Nephron progenitor cell (in vitro differentiated cells): Measurements from ENCODE around the gene NTM.

Source experiments
- DNase-seq: peaks from one replicate; pipeline ENCODE4 v3.0.0; 2021
- H3K27ac Mint-ChIP-seq: 2 replicates; pipeline ENCODE4 v1.8.0; 2021; ENCODE audit warnings: mild to moderate bottlenecking, moderate library complexity, mixed read lengths
- H3K27me3 Mint-ChIP-seq: 2 replicates; pipeline ENCODE4 v1.8.0; 2021; ENCODE audit warnings: mild to moderate bottlenecking, low read depth, mixed read lengths; ENCODE audit not compliant: poor library complexity
- H3K36me3 Mint-ChIP-seq: 2 replicates; pipeline ENCODE4 v1.8.0; 2021; ENCODE audit warnings: low read depth, mixed read lengths
- H3K4me1 Mint-ChIP-seq: 2 replicates; pipeline ENCODE4 v1.8.0; 2021; ENCODE audit warnings: mixed read lengths
- H3K4me3 Mint-ChIP-seq: 2 replicates; pipeline ENCODE4 v1.8.0; 2021; ENCODE audit warnings: mild to moderate bottlenecking, moderate library complexity, mixed read lengths
- H3K9me3 Mint-ChIP-seq: 2 replicates; pipeline ENCODE4 v1.8.0; 2021; ENCODE audit warnings: mild to moderate bottlenecking, moderate library complexity, mixed read lengths
- TF ChIP-seq, protein P1 (sequence below): fragments of 200-600 bp; sonication (generic); IDR thresholded peaks from 2 replicates; pipeline ENCODE4 v1.5.0; 2021; ENCODE audit warnings: antibody characterized with exemption

The NTM gene

GRCh38 chr11:132231656-132232347, 861.4 kb downstream of the NTM start:
- TF ChIP-seq, protein P1, sequence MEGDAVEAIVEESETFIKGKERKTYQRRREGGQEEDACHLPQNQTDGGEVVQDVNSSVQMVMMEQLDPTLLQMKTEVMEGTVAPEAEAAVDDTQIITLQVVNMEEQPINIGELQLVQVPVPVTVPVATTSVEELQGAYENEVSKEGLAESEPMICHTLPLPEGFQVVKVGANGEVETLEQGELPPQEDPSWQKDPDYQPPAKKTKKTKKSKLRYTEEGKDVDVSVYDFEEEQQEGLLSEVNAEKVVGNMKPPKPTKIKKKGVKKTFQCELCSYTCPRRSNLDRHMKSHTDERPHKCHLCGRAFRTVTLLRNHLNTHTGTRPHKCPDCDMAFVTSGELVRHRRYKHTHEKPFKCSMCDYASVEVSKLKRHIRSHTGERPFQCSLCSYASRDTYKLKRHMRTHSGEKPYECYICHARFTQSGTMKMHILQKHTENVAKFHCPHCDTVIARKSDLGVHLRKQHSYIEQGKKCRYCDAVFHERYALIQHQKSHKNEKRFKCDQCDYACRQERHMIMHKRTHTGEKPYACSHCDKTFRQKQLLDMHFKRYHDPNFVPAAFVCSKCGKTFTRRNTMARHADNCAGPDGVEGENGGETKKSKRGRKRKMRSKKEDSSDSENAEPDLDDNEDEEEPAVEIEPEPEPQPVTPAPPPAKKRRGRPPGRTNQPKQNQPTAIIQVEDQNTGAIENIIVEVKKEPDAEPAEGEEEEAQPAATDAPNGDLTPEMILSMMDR = no peak
- Mint-ChIP-seq H3K27me3 (peaks cover 11% of the 10 kb centered on the region), H3K27ac (no peak overlapping the region), H3K36me3 (no peaks in the 10 kb centered on the region), H3K9me3 (no peaks in the 10 kb centered on the region), H3K4me1 (no peaks in the 10 kb centered on the region), H3K4me3 (no peak overlapping the region)
- no peak for DNase-seq

DNA sequence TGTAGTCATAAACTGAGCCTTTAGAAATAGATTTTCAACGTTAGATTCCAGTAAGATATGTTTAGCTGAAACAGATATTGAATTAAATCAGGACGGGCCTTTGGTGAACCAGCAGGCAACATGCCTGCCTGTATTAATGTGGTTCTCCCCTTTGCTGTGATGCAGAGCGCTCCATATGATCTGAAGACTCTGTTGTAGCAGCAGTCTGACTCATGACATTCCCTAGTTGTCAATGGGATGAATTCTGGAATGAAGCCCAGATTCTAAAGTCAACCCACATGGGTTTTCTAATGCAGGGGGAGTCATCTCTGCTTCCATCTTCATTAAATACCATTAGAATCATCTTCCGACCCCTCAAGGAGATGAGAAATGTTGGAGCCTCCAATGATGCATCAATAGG, 864.5 kb downstream of the NTM start:
- Mint-ChIP-seq H3K27me3 (peaks cover 11% of the 10 kb centered on the region), H3K4me3 (no peak overlapping the region), H3K9me3 (no peaks in the 10 kb centered on the region), H3K27ac (no peak overlapping the region), H3K36me3 (no peaks in the 10 kb centered on the region), H3K4me1 (no peaks in the 10 kb centered on the region)
- no peak for DNase-seq
- TF ChIP-seq, protein P1 = no peak

DNA sequence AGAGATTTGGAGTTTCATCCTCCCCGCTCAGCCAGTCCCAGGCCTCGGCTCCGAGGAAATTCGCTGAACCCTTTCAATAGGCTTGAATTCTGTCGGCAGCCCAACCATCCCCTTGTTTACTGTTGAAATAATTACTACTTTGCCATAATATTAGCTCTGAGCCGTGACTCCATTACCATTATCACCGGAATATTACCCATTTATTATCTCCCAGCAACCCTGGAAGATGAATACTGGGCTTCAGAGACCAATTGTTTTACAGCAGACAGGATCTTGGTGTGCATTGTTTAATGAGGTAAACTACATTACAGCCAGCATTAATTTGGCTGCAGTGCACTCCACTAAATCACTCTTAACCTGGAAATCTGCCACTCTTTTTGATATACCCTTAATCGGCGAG, 867.4 kb downstream of the NTM start:
- Mint-ChIP-seq H3K36me3 (no peaks in the 10 kb centered on the region), H3K9me3 (no peaks in the 10 kb centered on the region), H3K27me3 (peaks cover 13% of the 10 kb centered on the region), H3K27ac (no peak overlapping the region), H3K4me3 (no peak overlapping the region), H3K4me1 (peaks cover 9% of the 10 kb centered on the region)
- no peak for DNase-seq
- TF ChIP-seq, protein P1 = no peak

- H3K36me3 Mint-ChIP-seq = no peaks in the 10 kb centered on the region
- TF ChIP-seq, protein P1 = no peak
- H3K9me3 Mint-ChIP-seq = no peaks in the 10 kb centered on the region
- peaks cover 9% of the 10 kb centered on the region for H3K4me1 Mint-ChIP-seq
- no peak for DNase-seq
- H3K4me3 Mint-ChIP-seq = no peak overlapping the region
- no peak overlapping the region for H3K27ac Mint-ChIP-seq
- H3K27me3 Mint-ChIP-seq = peaks cover 13% of the 10 kb centered on the region
Measured at GRCh38 chr11:132238331-132238866, 868.0 kb downstream of the NTM start.

GRCh38 chr11:132240374-132240773, 870.0 kb downstream of the NTM start:
- DNase-seq = no peak
- Mint-ChIP-seq H3K27me3 (peaks cover 14% of the 10 kb centered on the region), H3K36me3 (no peaks in the 10 kb centered on the region), H3K4me1 (peaks cover 23% of the 10 kb centered on the region), H3K9me3 (no peaks in the 10 kb centered on the region), H3K4me3 (no peak overlapping the region), H3K27ac (no peak overlapping the region)
- TF ChIP-seq, protein P1 = no peak

- DNase-seq = no peak
- Mint-ChIP-seq H3K27me3 (peaks cover 13% of the 10 kb centered on the region), H3K9me3 (no peaks in the 10 kb centered on the region), H3K27ac (no peak overlapping the region), H3K36me3 (no peaks in the 10 kb centered on the region), H3K4me3 (no peak overlapping the region), H3K4me1 (peaks cover 28% of the 10 kb centered on the region)
- TF ChIP-seq, protein P1 = no peak
Measured at GRCh38 chr11:132242632-132243031, 872.2 kb downstream of the NTM start.
